Parathyroid adenoma (tissue), 2 donors: ENCODE results near the gene CD244.

ENCODE experiments used
- H2AFZ ChIP-seq: fragments of 300-600 bp; sonication (generic); one replicate; pipeline ENCODE4 v1.7.0; 2017; ENCODE audit warnings: antibody characterized with exemption, mild to moderate bottlenecking
- H3K27ac ChIP-seq: fragments of 300-600 bp; sonication (generic); one replicate; pipeline ENCODE4 v1.7.0; 2017
- H3K27me3 ChIP-seq: fragments of 300-600 bp; sonication (generic); one replicate; pipeline ENCODE4 v1.7.0; 2017; ENCODE audit warnings: low read length; ENCODE audit not compliant: control insufficient read depth, insufficient read depth
- H3K36me3 ChIP-seq: fragments of 300-600 bp; sonication (generic); one replicate; pipeline ENCODE4 v1.7.0; 2017; ENCODE audit warnings: low read length; ENCODE audit not compliant: control insufficient read depth, insufficient read depth
- H3K4me1 ChIP-seq: fragments of 300-600 bp; sonication (generic); one replicate; pipeline ENCODE4 v1.7.0; 2017; ENCODE audit warnings: control low read depth
- H3K4me2 ChIP-seq: fragments of 300-600 bp; sonication (generic); one replicate; pipeline ENCODE4 v1.7.0; 2017; ENCODE audit warnings: low read length
- H3K4me3 ChIP-seq: fragments of 300-600 bp; sonication (generic); one replicate; pipeline ENCODE4 v1.7.0; 2017; ENCODE audit warnings: low read depth, low read length
- H3K79me2 ChIP-seq: fragments of 300-600 bp; sonication (generic); one replicate; pipeline ENCODE4 v1.7.0; 2017; ENCODE audit warnings: control low read depth
- H3K9ac ChIP-seq: fragments of 300-600 bp; sonication (generic); one replicate; pipeline ENCODE4 v1.7.0; 2017; ENCODE audit warnings: mild to moderate bottlenecking
- H3K9me3 ChIP-seq: fragments of 300-600 bp; sonication (generic); one replicate; pipeline ENCODE4 v1.7.0; 2017; ENCODE audit warnings: low read length; ENCODE audit not compliant: control insufficient read depth
- CTCF ChIP-seq: fragments of 300-600 bp; sonication (generic); IDR thresholded peaks from one replicate; pipeline ENCODE4 v1.7.0; 2017; ENCODE audit warnings: antibody characterized with exemption, mild to moderate bottlenecking
- donor health status: primary hyperparathyroidism.

The CD244 gene

DNA sequence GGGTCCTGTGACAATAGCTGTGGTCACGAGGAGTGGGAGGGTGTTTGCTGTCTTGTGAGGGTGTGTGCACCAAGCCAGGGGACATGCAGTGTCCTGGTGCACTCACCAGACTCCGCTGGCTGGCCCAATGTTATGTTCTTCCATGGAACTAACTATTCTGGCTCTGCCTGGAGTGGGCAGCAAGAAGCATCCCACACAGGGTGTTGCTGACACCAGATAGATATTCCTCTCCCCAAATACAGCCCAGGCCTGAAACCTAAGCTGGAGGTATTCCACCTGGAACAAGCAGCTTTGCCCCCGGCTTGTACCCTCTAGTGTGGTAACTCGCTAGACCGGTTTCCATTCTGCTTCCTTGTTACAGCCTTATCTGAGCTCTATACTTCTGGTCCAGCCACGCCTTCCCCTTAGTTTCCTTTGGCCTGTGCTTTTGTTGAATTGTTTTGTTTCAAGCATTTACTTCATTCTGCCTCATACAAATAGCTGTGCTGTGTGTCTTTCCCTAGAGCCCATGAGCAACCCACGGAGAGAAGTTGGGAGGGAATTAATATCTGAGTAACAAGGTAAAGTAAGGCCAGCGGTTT is 81.4 kb downstream of the CD244 start:
- H3K79me2 ChIP-seq: no peaks in the 10 kb centered on the region
- no peak for TF ChIP-seq CTCF
- no peaks in the 10 kb centered on the region for H3K9me3 ChIP-seq
- peak overlapping the region; percentile 54 for H2AFZ ChIP-seq
- H3K9ac ChIP-seq: no peak overlapping the region
- H3K27me3 ChIP-seq: no peaks in the 10 kb centered on the region
- no peak overlapping the region for H3K27ac ChIP-seq
- no peak overlapping the region for H3K4me2 ChIP-seq
- H3K36me3 ChIP-seq: no peaks in the 10 kb centered on the region
- H3K4me1 ChIP-seq: no peaks in the 10 kb centered on the region
- H3K4me3 ChIP-seq: no peak overlapping the region

- Histone ChIP-seq H3K4me3 (no peak overlapping the region), H2AFZ (no peak overlapping the region), H3K79me2 (no peaks in the 10 kb centered on the region), H3K4me2 (no peak overlapping the region), H3K36me3 (no peaks in the 10 kb centered on the region), H3K9me3 (no peaks in the 10 kb centered on the region), H3K27me3 (no peaks in the 10 kb centered on the region), H3K9ac (no peak overlapping the region), H3K4me1 (no peaks in the 10 kb centered on the region), H3K27ac (no peak overlapping the region)
- TF ChIP-seq CTCF: no peak
Measured at GRCh38 chr1:160780398-160780755, 82.3 kb downstream of the CD244 start.
